ENCODE data around the gene FMNL2. TPM values are rescaled to one million over a fixed set of nuclear protein-coding genes. Genes with fewer than 3 reads are reported as not detected.

The FMNL2 gene
- total and polyA plus RNA-seq, 4 donors: 18.8 to 81.4 (median 38.4) TPM

GRCh38 chr2:152683400-152683799, 348.4 kb downstream of the FMNL2 start:
- DNase-seq (no peak), ATAC-seq (ENCODE audit: insufficient read depth, low FRiP score) (no peak)
- no peaks in the 10 kb centered on the region for H3K9me3 ChIP-seq (ENCODE audit: control insufficient read depth in 4 of 4, insufficient read depth in 3 of 4, low read length in 3 of 4)
- H3K27me3 ChIP-seq (ENCODE audit: control insufficient read depth in 3 of 3, insufficient read depth in 3 of 3, low read length in 2 of 3): no peaks in the 10 kb centered on the region
- peaks cover 0 to 2% (median 0%) of the 10 kb centered on the region in 5 donors for H3K4me1 ChIP-seq (ENCODE audit: control insufficient read depth in 5 of 5, insufficient read depth in 5 of 5, low read length in 5 of 5)
- no peak overlapping the region for H3K27ac ChIP-seq (ENCODE audit: low read depth in 1 of 2, low read length in 1 of 2)
- H3K36me3 ChIP-seq (ENCODE audit: control insufficient read depth in 4 of 4, insufficient read depth in 4 of 4, low read length in 4 of 4): peaks cover 0 to 18% (median 7%) of the 10 kb centered on the region in 4 donors
- no peak overlapping the region for H3K9ac ChIP-seq (ENCODE audit: insufficient read depth in 1 of 2, low read length in 2 of 2)
- no peak for TF ChIP-seq CTCF (IDR thresholded peaks at IDR 0.05; ENCODE audit: control extremely low read depth, extremely low read depth)
- no peak overlapping the region for H3K4me3 ChIP-seq

DNA sequence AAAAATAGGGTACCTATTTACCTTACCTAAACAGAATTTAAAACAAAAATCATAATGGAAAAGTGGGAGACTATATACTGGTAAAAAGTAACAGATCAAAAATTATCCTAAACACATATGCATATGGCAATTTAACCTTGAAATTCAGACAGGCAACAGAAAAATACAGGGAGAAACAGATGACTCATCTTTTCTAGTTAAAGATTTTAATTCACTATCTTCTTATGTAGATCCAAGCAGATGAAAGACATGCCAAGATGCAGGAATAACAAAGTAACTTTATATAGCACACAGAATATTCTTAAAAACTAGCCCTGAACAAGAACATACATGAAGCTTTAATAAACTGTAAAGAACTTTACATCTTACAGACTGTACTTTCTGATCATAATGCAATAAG, 351.3 kb downstream of the FMNL2 start:
- Histone ChIP-seq H3K4me3 (no peak overlapping the region), H3K36me3 (ENCODE audit: control insufficient read depth in 4 of 4, insufficient read depth in 4 of 4, low read length in 4 of 4) (peaks cover 0 to 10% (median under 1%) of the 10 kb centered on the region in 4 donors), H3K9ac (ENCODE audit: insufficient read depth in 1 of 2, low read length in 2 of 2) (no peak overlapping the region), H3K27ac (ENCODE audit: low read depth in 1 of 2, low read length in 1 of 2) (no peak overlapping the region), H3K9me3 (ENCODE audit: control insufficient read depth in 4 of 4, insufficient read depth in 3 of 4, low read length in 3 of 4) (no peaks in the 10 kb centered on the region), H3K4me1 (ENCODE audit: control insufficient read depth in 5 of 5, insufficient read depth in 5 of 5, low read length in 5 of 5) (peaks cover 0 to 2% (median 0%) of the 10 kb centered on the region in 5 donors), H3K27me3 (ENCODE audit: control insufficient read depth in 3 of 3, insufficient read depth in 3 of 3, low read length in 2 of 3) (no peaks in the 10 kb centered on the region)
- TF ChIP-seq CTCF (IDR thresholded peaks at IDR 0.05; ENCODE audit: control extremely low read depth, extremely low read depth): no peak
- no peak for ATAC-seq (ENCODE audit: insufficient read depth, low FRiP score)
- no peak for DNase-seq

- Histone ChIP-seq H3K9me3 (ENCODE audit: control insufficient read depth in 4 of 4, insufficient read depth in 3 of 4, low read length in 3 of 4) (no peaks in the 10 kb centered on the region), H3K4me1 (ENCODE audit: control insufficient read depth in 5 of 5, insufficient read depth in 5 of 5, low read length in 5 of 5) (no peaks in the 10 kb centered on the region), H3K4me3 (no peak overlapping the region), H3K27ac (ENCODE audit: low read depth in 1 of 2, low read length in 1 of 2) (no peak overlapping the region), H3K9ac (ENCODE audit: insufficient read depth in 1 of 2, low read length in 2 of 2) (no peak overlapping the region), H3K27me3 (ENCODE audit: control insufficient read depth in 3 of 3, insufficient read depth in 3 of 3, low read length in 2 of 3) (no peaks in the 10 kb centered on the region), H3K36me3 (ENCODE audit: control insufficient read depth in 4 of 4, insufficient read depth in 4 of 4, low read length in 4 of 4) (peaks cover 0 to 8% (median 3%) of the 10 kb centered on the region in 4 donors)
- ATAC-seq (ENCODE audit: insufficient read depth, low FRiP score): no peak
- TF ChIP-seq CTCF (IDR thresholded peaks at IDR 0.05; ENCODE audit: control extremely low read depth, extremely low read depth): no peak
- WGBS, 2 donors: 93 to 97% methylated on average over 4 of the region's 4 CpGs
- no peak for DNase-seq
Observed at GRCh38 chr2:152693033-152693432, 358.1 kb downstream of the FMNL2 start.

GRCh38 chr2:152694161-152694661, 359.2 kb downstream of the FMNL2 start:
- Histone ChIP-seq H3K27ac (ENCODE audit: low read depth in 1 of 2, low read length in 1 of 2) (peak overlapping the region in 1 of 2 donors; percentile 1), H3K4me1 (ENCODE audit: control insufficient read depth in 5 of 5, insufficient read depth in 5 of 5, low read length in 5 of 5) (no peaks in the 10 kb centered on the region), H3K9me3 (ENCODE audit: control insufficient read depth in 4 of 4, insufficient read depth in 3 of 4, low read length in 3 of 4) (no peaks in the 10 kb centered on the region), H3K27me3 (ENCODE audit: control insufficient read depth in 3 of 3, insufficient read depth in 3 of 3, low read length in 2 of 3) (no peaks in the 10 kb centered on the region), H3K9ac (ENCODE audit: insufficient read depth in 1 of 2, low read length in 2 of 2) (no peak overlapping the region), H3K4me3 (no peak overlapping the region), H3K36me3 (ENCODE audit: control insufficient read depth in 4 of 4, insufficient read depth in 4 of 4, low read length in 4 of 4) (peaks cover 0 to 6% (median 3%) of the 10 kb centered on the region in 4 donors)
- peak; percentile 34 for ATAC-seq (ENCODE audit: insufficient read depth, low FRiP score)
- DNase-seq: peak in 1 of 3 donors; percentile 5
- no peak for TF ChIP-seq CTCF (IDR thresholded peaks at IDR 0.05; ENCODE audit: control extremely low read depth, extremely low read depth)
- WGBS, 2 donors: 34% methylated on average over 8 of the region's 8 CpGs
